ENCODE data around the gene MAP3K20. TPM values are rescaled to one million over a fixed set of nuclear protein-coding genes. Genes with fewer than 3 reads are reported as not detected.
"Not testable (repeated sequence)": the region's sequence is repeated elsewhere in the genome, so short reads cannot be mapped to it uniquely, and the experiment has no call there.

Gene MAP3K20
- total RNA-seq, 2 experiments from 2014 or later: 8.0 to 10.2 TPM

- DNase-seq (no peak), ATAC-seq (no peak)
- TF ChIP-seq CTCF (IDR thresholded peaks at IDR 0.05): no peak
- Mint-ChIP-seq H3K4me1 (ENCODE audit: low read depth) (no peaks in the 10 kb centered on the region), H3K9me3 (no peaks in the 10 kb centered on the region), H3K27ac (no peak overlapping the region), H3K36me3 (ENCODE audit: low read depth) (peaks cover 2% of the 10 kb centered on the region), H3K4me3 (no peak overlapping the region), H3K27me3 (peaks cover 2% of the 10 kb centered on the region)
- POLR2A ChIA-PET: no interaction called here
- CTCF ChIA-PET: interaction anchor here (1.9 kb wide), 1 partner anchor 136 kb away, joined by 5 read pairs; no protein-coding TSS in a partner anchor
- intact Hi-C loops (cut with micrococcal nuclease): no loop called here
Observed at GRCh38 chr2:173164396-173164795, 88.8 kb downstream of the MAP3K20 start.

GRCh38 chr2:173165443-173166238, 90.0 kb downstream of the MAP3K20 start:
- Mint-ChIP-seq H3K36me3 (ENCODE audit: low read depth) (peaks cover 2% of the 10 kb centered on the region), H3K27me3 (peaks cover 2% of the 10 kb centered on the region), H3K4me1 (ENCODE audit: low read depth) (no peaks in the 10 kb centered on the region), H3K4me3 (no peak overlapping the region), H3K27ac (no peak overlapping the region), H3K9me3 (no peaks in the 10 kb centered on the region)
- intact Hi-C loops (cut with micrococcal nuclease): no loop called here
- ChIA-PET CTCF (no interaction called here), POLR2A (no interaction called here)
- no peak for TF ChIP-seq CTCF (IDR thresholded peaks at IDR 0.05)
- DNase-seq (no peak), ATAC-seq (no peak)

- ATAC-seq: no peak
- no peaks in the 10 kb centered on the region for H3K36me3 Mint-ChIP-seq (ENCODE audit: low read depth)
- ChIA-PET POLR2A (no interaction called here), CTCF (no interaction called here)
- TF ChIP-seq CTCF (IDR thresholded peaks at IDR 0.05): no peak
- H3K27me3 Mint-ChIP-seq: peaks cover 3% of the 10 kb centered on the region
- H3K9me3 Mint-ChIP-seq: no peaks in the 10 kb centered on the region
- intact Hi-C loops (cut with micrococcal nuclease): no loop called here
- no peak overlapping the region for H3K4me3 Mint-ChIP-seq
- no peak overlapping the region for H3K27ac Mint-ChIP-seq
- H3K4me1 Mint-ChIP-seq (ENCODE audit: low read depth): no peaks in the 10 kb centered on the region
- DNase-seq: no peak
Observed at GRCh38 chr2:173171321-173171720, 95.7 kb downstream of the MAP3K20 start.

GRCh38 chr2:173171924-173172643, 96.4 kb downstream of the MAP3K20 start:
- Mint-ChIP-seq H3K9me3 (no peaks in the 10 kb centered on the region), H3K27me3 (peaks cover 8% of the 10 kb centered on the region), H3K4me1 (ENCODE audit: low read depth) (no peaks in the 10 kb centered on the region), H3K4me3 (no peak overlapping the region), H3K36me3 (ENCODE audit: low read depth) (no peaks in the 10 kb centered on the region), H3K27ac (no peak overlapping the region)
- CTCF ChIA-PET: no interaction called here
- DNase-seq (no peak), ATAC-seq (no peak)
- no peak for TF ChIP-seq CTCF (IDR thresholded peaks at IDR 0.05)
- POLR2A ChIA-PET: no interaction called here
- intact Hi-C loops (cut with micrococcal nuclease): no loop called here

GRCh38 chr2:173174339-173174738, 98.7 kb downstream of the MAP3K20 start:
- DNase-seq; ATAC-seq; H3K4me1 Mint-ChIP-seq (ENCODE audit: low read depth); intact Hi-C loops (cut with micrococcal nuclease); CTCF ChIA-PET; H3K36me3 Mint-ChIP-seq (ENCODE audit: low read depth); H3K9me3 Mint-ChIP-seq; POLR2A ChIA-PET; H3K27ac Mint-ChIP-seq; H3K4me3 Mint-ChIP-seq: not testable (repeated sequence)
- H3K27me3 Mint-ChIP-seq: peaks cover 11% of the 10 kb centered on the region

Measured in activated CD8-positive, alpha-beta T cell treated with anti-CD3 and anti-CD28 coated beads for 36 hours (primary cell).